ENCODE data around the gene XPNPEP2. TPM values are rescaled to one million over a fixed set of nuclear protein-coding genes. Genes with fewer than 3 reads are reported as not detected.

The XPNPEP2 gene
- total RNA-seq, 1 donor from 2014 or later = not detected

DNA sequence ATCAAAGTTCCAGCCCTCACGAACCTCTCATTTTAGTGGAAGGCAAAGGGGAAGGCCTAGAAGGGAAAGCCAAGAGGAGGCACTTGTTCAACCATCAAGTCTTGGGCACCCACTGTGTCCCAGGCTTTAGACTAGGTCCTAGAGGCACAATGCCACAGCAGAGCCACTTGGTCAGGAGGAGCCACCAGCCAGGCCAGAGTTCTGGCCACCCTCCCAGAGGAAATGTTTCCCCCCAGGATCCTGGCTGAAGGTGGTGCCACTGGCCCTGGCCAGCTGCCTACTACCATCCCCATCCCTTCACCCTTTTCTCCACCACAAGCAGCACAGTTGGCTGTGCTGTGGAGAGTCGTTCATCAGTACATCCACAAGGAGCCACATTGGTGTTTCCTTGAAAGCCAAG, 34.3 kb upstream of the XPNPEP2 start:
- H3K27ac Mint-ChIP-seq (ENCODE audit: unreplicated experiment) = no peak overlapping the region
- Histone ChIP-seq H3K9ac (ENCODE audit: low read length) (no peak overlapping the region), H3K9me3 (ENCODE audit: insufficient read depth, low read depth, low read length) (no peaks in the 10 kb centered on the region), H3K27me3 (ENCODE audit: insufficient read depth, low read length) (no peaks in the 10 kb centered on the region), H3K27ac (ENCODE audit: low read depth, low read length) (no peak overlapping the region), H3K4me1 (ENCODE audit: insufficient read depth, low read length) (no peaks in the 10 kb centered on the region), H3K4me2 (ENCODE audit: low read length) (no peak overlapping the region), H3K36me3 (ENCODE audit: insufficient read depth, low read length) (no peaks in the 10 kb centered on the region), H3K79me2 (ENCODE audit: insufficient read depth, low read length) (no peaks in the 10 kb centered on the region), H2AFZ (ENCODE audit: low read depth, low read length) (no peak overlapping the region), H4K20me1 (ENCODE audit: insufficient read depth, low read length) (no peaks in the 10 kb centered on the region), H3K4me3 (ENCODE audit: insufficient read depth, low read depth, low read length) (no peak overlapping the region)
- peaks cover 28% of the 10 kb centered on the region for H3K27me3 Mint-ChIP-seq (ENCODE audit: low read depth, unreplicated experiment)
- H3K36me3 Mint-ChIP-seq (ENCODE audit: low read depth, unreplicated experiment) = peaks cover 3% of the 10 kb centered on the region
- H3K9me3 Mint-ChIP-seq (ENCODE audit: unreplicated experiment) = peaks cover 2% of the 10 kb centered on the region
- FAIRE-seq = no peak
- no peak overlapping the region for H3K4me3 Mint-ChIP-seq (ENCODE audit: unreplicated experiment)
- no peak for DNase-seq (ENCODE audit: low read depth)
- TF ChIP-seq, protein P1, sequence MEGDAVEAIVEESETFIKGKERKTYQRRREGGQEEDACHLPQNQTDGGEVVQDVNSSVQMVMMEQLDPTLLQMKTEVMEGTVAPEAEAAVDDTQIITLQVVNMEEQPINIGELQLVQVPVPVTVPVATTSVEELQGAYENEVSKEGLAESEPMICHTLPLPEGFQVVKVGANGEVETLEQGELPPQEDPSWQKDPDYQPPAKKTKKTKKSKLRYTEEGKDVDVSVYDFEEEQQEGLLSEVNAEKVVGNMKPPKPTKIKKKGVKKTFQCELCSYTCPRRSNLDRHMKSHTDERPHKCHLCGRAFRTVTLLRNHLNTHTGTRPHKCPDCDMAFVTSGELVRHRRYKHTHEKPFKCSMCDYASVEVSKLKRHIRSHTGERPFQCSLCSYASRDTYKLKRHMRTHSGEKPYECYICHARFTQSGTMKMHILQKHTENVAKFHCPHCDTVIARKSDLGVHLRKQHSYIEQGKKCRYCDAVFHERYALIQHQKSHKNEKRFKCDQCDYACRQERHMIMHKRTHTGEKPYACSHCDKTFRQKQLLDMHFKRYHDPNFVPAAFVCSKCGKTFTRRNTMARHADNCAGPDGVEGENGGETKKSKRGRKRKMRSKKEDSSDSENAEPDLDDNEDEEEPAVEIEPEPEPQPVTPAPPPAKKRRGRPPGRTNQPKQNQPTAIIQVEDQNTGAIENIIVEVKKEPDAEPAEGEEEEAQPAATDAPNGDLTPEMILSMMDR (IDR thresholded peaks at IDR 0.05; ENCODE audit: insufficient read depth, low read depth, low read length) = no peak
- no peak for TF ChIP-seq EZH2 (IDR thresholded peaks at IDR 0.05; ENCODE audit: insufficient read depth, low read length)
- H3K4me1 Mint-ChIP-seq (ENCODE audit: low read depth, unreplicated experiment) = no peaks in the 10 kb centered on the region

DNA sequence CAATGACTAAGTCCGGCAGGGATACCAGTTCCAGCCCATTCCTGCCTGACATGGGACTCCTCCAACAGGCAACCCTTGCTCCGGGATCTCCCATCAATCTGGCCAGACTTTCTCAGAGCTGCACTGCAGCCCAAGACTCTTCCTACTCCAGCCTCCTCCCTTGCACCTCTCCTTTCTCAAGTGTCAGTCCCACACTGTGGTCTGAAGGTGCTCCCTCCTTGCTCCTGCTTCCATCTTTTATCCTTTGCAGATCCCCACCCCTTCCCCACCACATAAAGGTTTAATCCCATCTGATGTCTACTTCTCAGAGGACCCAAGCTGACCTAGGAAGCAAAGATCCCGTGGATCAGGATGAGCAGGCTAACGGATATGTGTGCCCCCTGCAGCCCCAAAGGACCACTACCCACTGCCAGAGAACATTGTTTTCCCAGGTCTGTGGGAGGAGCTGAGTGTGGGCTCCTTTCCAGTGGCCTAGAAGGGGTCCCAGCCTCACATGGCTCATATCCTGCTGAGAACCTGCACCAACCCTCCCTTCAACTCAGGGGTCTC, 33.3 kb upstream of the XPNPEP2 start:
- H3K4me1 Mint-ChIP-seq (ENCODE audit: low read depth, unreplicated experiment) = no peaks in the 10 kb centered on the region
- no peak overlapping the region for H3K4me2 ChIP-seq (ENCODE audit: low read length)
- no peak overlapping the region for H3K27ac ChIP-seq (ENCODE audit: low read depth, low read length)
- FAIRE-seq (peak; percentile 50), DNase-seq (ENCODE audit: low read depth) (no peak)
- no peak overlapping the region for H2AFZ ChIP-seq (ENCODE audit: low read depth, low read length)
- no peak overlapping the region for H3K4me3 Mint-ChIP-seq (ENCODE audit: unreplicated experiment)
- H3K79me2 ChIP-seq (ENCODE audit: insufficient read depth, low read length) = no peaks in the 10 kb centered on the region
- H3K9me3 ChIP-seq (ENCODE audit: insufficient read depth, low read depth, low read length) = no peaks in the 10 kb centered on the region
- no peaks in the 10 kb centered on the region for H3K27me3 ChIP-seq (ENCODE audit: insufficient read depth, low read length)
- no peak overlapping the region for H3K9ac ChIP-seq (ENCODE audit: low read length)
- H3K36me3 ChIP-seq (ENCODE audit: insufficient read depth, low read length) = no peaks in the 10 kb centered on the region
- no peaks in the 10 kb centered on the region for H4K20me1 ChIP-seq (ENCODE audit: insufficient read depth, low read length)
- peaks cover 2% of the 10 kb centered on the region for H3K9me3 Mint-ChIP-seq (ENCODE audit: unreplicated experiment)
- H3K36me3 Mint-ChIP-seq (ENCODE audit: low read depth, unreplicated experiment) = peaks cover 3% of the 10 kb centered on the region
- no peaks in the 10 kb centered on the region for H3K4me1 ChIP-seq (ENCODE audit: insufficient read depth, low read length)
- H3K27ac Mint-ChIP-seq (ENCODE audit: unreplicated experiment) = no peak overlapping the region
- no peak for TF ChIP-seq EZH2 (IDR thresholded peaks at IDR 0.05; ENCODE audit: insufficient read depth, low read length)
- TF ChIP-seq, protein P1 (IDR thresholded peaks at IDR 0.05; ENCODE audit: insufficient read depth, low read depth, low read length) = no peak
- peaks cover 22% of the 10 kb centered on the region for H3K27me3 Mint-ChIP-seq (ENCODE audit: low read depth, unreplicated experiment)
- no peak overlapping the region for H3K4me3 ChIP-seq (ENCODE audit: insufficient read depth, low read depth, low read length)

DNA sequence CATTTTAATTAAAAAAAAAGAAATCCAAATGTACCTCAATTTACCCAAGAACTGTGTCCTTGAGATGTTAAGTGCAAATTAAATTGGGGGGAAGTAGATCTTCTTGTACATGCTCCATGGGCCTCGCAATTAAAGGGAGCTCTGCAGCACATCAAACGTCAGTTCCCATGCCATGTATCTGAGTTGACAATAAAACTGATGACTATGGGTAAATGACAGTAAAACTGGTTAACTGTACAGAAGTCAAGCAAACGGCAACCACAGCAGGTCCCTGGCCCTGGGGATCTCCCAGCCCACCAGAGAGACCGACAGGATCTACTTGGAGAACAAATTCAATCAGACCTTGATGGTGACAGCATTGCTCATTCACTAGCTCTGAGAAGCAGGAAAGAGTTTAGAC, 32.8 kb upstream of the XPNPEP2 start:
- Histone ChIP-seq H3K79me2 (ENCODE audit: insufficient read depth, low read length) (no peaks in the 10 kb centered on the region), H3K9ac (ENCODE audit: low read length) (no peak overlapping the region), H3K4me3 (ENCODE audit: insufficient read depth, low read depth, low read length) (no peak overlapping the region), H3K27ac (ENCODE audit: low read depth, low read length) (no peak overlapping the region), H3K9me3 (ENCODE audit: insufficient read depth, low read depth, low read length) (no peaks in the 10 kb centered on the region), H2AFZ (ENCODE audit: low read depth, low read length) (no peak overlapping the region), H3K4me2 (ENCODE audit: low read length) (no peak overlapping the region), H3K36me3 (ENCODE audit: insufficient read depth, low read length) (no peaks in the 10 kb centered on the region), H3K4me1 (ENCODE audit: insufficient read depth, low read length) (no peaks in the 10 kb centered on the region), H4K20me1 (ENCODE audit: insufficient read depth, low read length) (no peaks in the 10 kb centered on the region), H3K27me3 (ENCODE audit: insufficient read depth, low read length) (no peaks in the 10 kb centered on the region)
- H3K27ac Mint-ChIP-seq (ENCODE audit: unreplicated experiment) = no peak overlapping the region
- no peaks in the 10 kb centered on the region for H3K4me1 Mint-ChIP-seq (ENCODE audit: low read depth, unreplicated experiment)
- TF ChIP-seq EZH2 (IDR thresholded peaks at IDR 0.05; ENCODE audit: insufficient read depth, low read length) = no peak
- TF ChIP-seq, protein P1 (IDR thresholded peaks at IDR 0.05; ENCODE audit: insufficient read depth, low read depth, low read length) = no peak
- FAIRE-seq = peak; percentile 88
- H3K36me3 Mint-ChIP-seq (ENCODE audit: low read depth, unreplicated experiment) = peaks cover 3% of the 10 kb centered on the region
- DNase-seq (ENCODE audit: low read depth) = no peak
- H3K4me3 Mint-ChIP-seq (ENCODE audit: unreplicated experiment) = no peak overlapping the region
- peaks cover 19% of the 10 kb centered on the region for H3K27me3 Mint-ChIP-seq (ENCODE audit: low read depth, unreplicated experiment)
- H3K9me3 Mint-ChIP-seq (ENCODE audit: unreplicated experiment) = peaks cover 2% of the 10 kb centered on the region
